Uterus (tissue), 4 donors: ENCODE results near the gene TAX1BP1. TPM values are rescaled to one million over a fixed set of nuclear protein-coding genes. Genes with fewer than 3 reads are reported as not detected.

Experiments
- DNase-seq, 2 donors: peaks; one replicate each; pipeline ENCODE4 v3.0.0-alpha.2; 2019 to 2020
- H3K27ac ChIP-seq, 2 donors: fragments of 200-600 bp; sonication (generic); 1 replicate in 1 of 2; 2 replicates in 1 of 2; pipeline ENCODE4 v1.5.1; 2016 to 2018
- H3K27me3 ChIP-seq, 2 donors: fragments of 200-600 bp; sonication (generic); one replicate each; pipeline ENCODE4 v1.5.1; 2018 to 2019; ENCODE audit warnings: control low read depth in 1 of 2
- H3K36me3 ChIP-seq, 2 donors: fragments of 200-600 bp; sonication (generic); one replicate each; pipeline ENCODE4 v1.5.1; 2019; ENCODE audit warnings: control low read depth in 1 of 2
- H3K4me1 ChIP-seq, 2 donors: fragments of 200-600 bp; sonication (generic); one replicate each; pipeline ENCODE4 v1.5.1; 2018 to 2019; ENCODE audit warnings: control low read depth in 1 of 2
- H3K4me3 ChIP-seq, 2 donors: fragments of 200-600 bp; sonication (generic); 1 replicate in 1 of 2; 2 replicates in 1 of 2; pipeline ENCODE4 v1.5.1; 2018 to 2019; ENCODE audit warnings: mild to moderate bottlenecking in 1 of 2
- H3K9me3 ChIP-seq, 2 donors: fragments of 200-600 bp; sonication (generic); one replicate each; pipeline ENCODE4 v1.5.1; 2019; ENCODE audit warnings: control low read depth in 1 of 2
- CTCF ChIP-seq, 4 experiments: fragments of 200-600 bp in 2 of 4; fragments of 450-650 bp in 2 of 4; sonication (generic) in 2 of 4; IDR thresholded peaks; one replicate each; pipeline ENCODE4 v1.5.1; 2016 to 2019; ENCODE audit warnings: antibody characterized with exemption in 4 of 4, mild to moderate bottlenecking in 2 of 4, moderate library complexity in 1 of 4
- POLR2A ChIP-seq, 2 donors: fragments of 450-650 bp; IDR thresholded peaks; one replicate each; pipeline ENCODE4 v1.6.1; 2016; ENCODE audit warnings: antibody characterized with exemption in 2 of 2, mild to moderate bottlenecking in 1 of 2, moderate library complexity in 1 of 2
- intact Hi-C: fragments of 100-400 bp; cut with DNase I; formaldehyde crosslinking; loops from one replicate; pipeline ENCODE4 v1.15.1; 2023; ENCODE audit warnings: low total_unique reads
- total RNA-seq, 4 donors: library from RNA; depleted of rRNA in 3 of 4; stranded (reverse); fragments of >200 nt in 3 of 4; gene quantifications; one replicate each; pipeline versions ENCODE4 v1.1.0 to v1.2.4, GENCODE V29; 2014 to 2023
- donor health status: DM: yes; HTN: yes; CAD: no.

The TAX1BP1 gene
- total RNA-seq, 4 donors from 2014 or later = 46.4 to 121 (median 77.3) TPM

GRCh38 chr7:27746978-27747377 lies 7.0 kb downstream of the TAX1BP1 start:
- Histone ChIP-seq H3K27ac (no peak overlapping the region), H3K27me3 (no peaks in the 10 kb centered on the region), H3K4me3 (no peak overlapping the region), H3K9me3 (no peaks in the 10 kb centered on the region), H3K4me1 (peaks cover 0 to 6% of the 10 kb centered on the region in 2 donors), H3K36me3 (no peaks in the 10 kb centered on the region)
- TF ChIP-seq POLR2A (IDR thresholded peaks at IDR 0.05) (no peak), CTCF (IDR thresholded peaks at IDR 0.05) (no peak)
- intact Hi-C loops = no loop called here
- DNase-seq = no peak

GRCh38 chr7:27747589-27748368 lies 7.8 kb downstream of the TAX1BP1 start:
- H3K27me3 ChIP-seq = no peaks in the 10 kb centered on the region
- no peaks in the 10 kb centered on the region for H3K9me3 ChIP-seq
- DNase-seq = no peak
- TF ChIP-seq CTCF (IDR thresholded peaks at IDR 0.05) (no peak), POLR2A (IDR thresholded peaks at IDR 0.05) (no peak)
- peaks cover 0 to 6% of the 10 kb centered on the region in 2 donors for H3K4me1 ChIP-seq
- intact Hi-C loops = no loop called here
- H3K27ac ChIP-seq = no peak overlapping the region
- no peak overlapping the region for H3K4me3 ChIP-seq
- H3K36me3 ChIP-seq = no peaks in the 10 kb centered on the region

- H3K4me1 ChIP-seq = peaks cover 0 to 2% of the 10 kb centered on the region in 2 donors
- TF ChIP-seq POLR2A (IDR thresholded peaks at IDR 0.05) (no peak), CTCF (IDR thresholded peaks at IDR 0.05) (no peak)
These were observed 10.4 kb downstream of the TAX1BP1 start for GRCh38 chr7:27750316-27750715.

GRCh38 chr7:27751888-27752660 lies 12.1 kb downstream of the TAX1BP1 start:
- Histone ChIP-seq H3K36me3 (no peaks in the 10 kb centered on the region), H3K4me3 (no peak overlapping the region), H3K4me1 (no peaks in the 10 kb centered on the region), H3K27me3 (no peaks in the 10 kb centered on the region), H3K9me3 (no peaks in the 10 kb centered on the region), H3K27ac (no peak overlapping the region)
- TF ChIP-seq POLR2A (IDR thresholded peaks at IDR 0.05) = no peak
- no peak for TF ChIP-seq CTCF (IDR thresholded peaks at IDR 0.05)
- DNase-seq = no peak
- intact Hi-C loops = no loop called here

More at GRCh38 chr7:27750316-27750715, 10.4 kb downstream of the TAX1BP1 start:
- no peak for DNase-seq
- H3K36me3 ChIP-seq = no peaks in the 10 kb centered on the region
- intact Hi-C loops = no loop called here
- no peak overlapping the region for H3K4me3 ChIP-seq
- no peaks in the 10 kb centered on the region for H3K27me3 ChIP-seq
- H3K9me3 ChIP-seq = no peaks in the 10 kb centered on the region
- H3K27ac ChIP-seq = no peak overlapping the region

GRCh38 chr7:27753863-27754262 lies 13.9 kb downstream of the TAX1BP1 start:
- Histone ChIP-seq H3K36me3 (no peaks in the 10 kb centered on the region), H3K9me3 (no peaks in the 10 kb centered on the region), H3K27me3 (no peaks in the 10 kb centered on the region), H3K4me1 (no peaks in the 10 kb centered on the region), H3K27ac (no peak overlapping the region), H3K4me3 (no peak overlapping the region)
- DNase-seq = no peak
- intact Hi-C loops = no loop called here
- TF ChIP-seq POLR2A (IDR thresholded peaks at IDR 0.05) = no peak
- TF ChIP-seq CTCF (IDR thresholded peaks at IDR 0.05) = no peak
